HepG2 (cell line): Measurements from ENCODE around the gene SLC22A5. TPM values are rescaled to one million over a fixed set of nuclear protein-coding genes. Genes with fewer than 3 reads are reported as not detected.
A peak's percentile ranks its signal among the peaks of the same experiment; 100 is the strongest.

Source experiments
- ATAC-seq: fragments of 200-7000 bp; cut with Tn5 transposase; 3 replicates; pipeline ENCODE4 v1.9.1; 2020; ENCODE audit warnings: mild to moderate bottlenecking, moderate library complexity
- BruUV-seq: library from RNA; stranded (reverse); fragments of 400-500 nt; replicated peaks from 2 replicates; lab custom pipeline; 2021; lab: Mats Ljungman, UMichigan
- CTCF ChIA-PET: fragments of 300-600 bp; formaldehyde crosslinking; extraction: SDS; loops from one replicate; lab custom pipeline; 2021; ENCODE audit warnings: low total read pairs, inconsistent platforms, low intra/inter-chr PET ratio; lab: Yijun Ruan, JAX
- POLR2A ChIA-PET: fragments of 350-600 bp; sonication (Branson Sonifier 250); formaldehyde crosslinking; loops from one replicate; lab custom pipeline; 2020; ENCODE audit warnings: antibody characterized with exemption, inconsistent platforms; lab: Yijun Ruan, JAX
- DNase-seq: peaks from one replicate; pipeline ENCODE4 v3.0.0-alpha.2; 2015; ENCODE audit warnings: low spot score
- FAIRE-seq: peaks from 3 replicates; lab custom pipeline; 2011; peaks lifted over from hg19 to GRCh38; lab: Jason Lieb, UNC
- H2AFZ ChIP-seq: one replicate; pipeline ENCODE4 v1.6.1; 2011; ENCODE audit warnings: low read length, inconsistent platforms
- H3K27ac ChIP-seq: fragments of 300-600 bp; 3 replicates; pipeline ENCODE4 v1.8.0; 2011; ENCODE audit warnings: mixed run types, mild to moderate bottlenecking, mixed read lengths, low read length, inconsistent platforms; ENCODE audit not compliant: insufficient read depth; ENCODE audit errors: extremely low read length
- H3K27me3 ChIP-seq, 2 experiments: fragments of 200-600 bp in 1 of 2; 2 replicates in 1 of 2; 3 replicates in 1 of 2; pipeline versions ENCODE4 v1.6.0 to v1.8.0; 2011; ENCODE audit warnings: low read length in 2 of 2, mild to moderate bottlenecking in 2 of 2, moderate library complexity in 2 of 2, inconsistent platforms in 1 of 2; ENCODE audit not compliant: insufficient read depth in 2 of 2, control insufficient read depth in 1 of 2
- H3K36me3 ChIP-seq, 2 experiments: fragments of 200-600 bp in 1 of 2; replicated peaks in 1 of 2; 2 replicates in 1 of 2; 3 replicates in 1 of 2; pipeline versions ENCODE4 v1.5.1 to v1.8.0; 2011; ENCODE audit warnings: low read length in 2 of 2, inconsistent platforms in 1 of 2; ENCODE audit not compliant: insufficient read depth in 2 of 2, control insufficient read depth in 1 of 2
- H3K4me1 ChIP-seq: 2 replicates; pipeline ENCODE4 v1.5.1; 2012; ENCODE audit warnings: low read length, inconsistent platforms; ENCODE audit not compliant: insufficient read depth
- H3K4me2 ChIP-seq: 2 replicates; pipeline ENCODE4 v1.6.0; 2011; ENCODE audit warnings: low read depth, low read length, inconsistent platforms
- H3K4me3 ChIP-seq, 3 experiments: fragments of 200-600 bp in 1 of 3; sonication (generic), shearing (Covaris generic) in 1 of 3; replicated peaks in 1 of 3; 2 replicates each; pipeline ENCODE4 v1.5.1; 2011 to 2016; ENCODE audit warnings: low read length in 3 of 3, inconsistent platforms in 2 of 3, low read depth in 2 of 3, mild to moderate bottlenecking in 2 of 3, control low read depth in 1 of 3, mixed read lengths in 1 of 3; ENCODE audit not compliant: insufficient read depth in 1 of 3
- H3K79me2 ChIP-seq: one replicate; pipeline ENCODE4 v1.6.1; 2011; ENCODE audit warnings: low read length, inconsistent platforms; ENCODE audit not compliant: insufficient read depth
- H3K9ac ChIP-seq: 2 replicates; pipeline ENCODE4 v1.6.0; 2011; ENCODE audit warnings: mild to moderate bottlenecking, low read depth, low read length, inconsistent platforms; ENCODE audit not compliant: insufficient read depth
- H3K9me3 ChIP-seq: 2 replicates; pipeline ENCODE4 v1.5.1; 2012; ENCODE audit warnings: mild to moderate bottlenecking, low read length
- H4K20me1 ChIP-seq: 2 replicates; pipeline ENCODE4 v1.6.0; 2011; ENCODE audit warnings: inconsistent platforms, mild to moderate bottlenecking, low read length, moderate library complexity; ENCODE audit not compliant: insufficient read depth
- KLF11 ChIP-seq: IDR thresholded peaks from 2 replicates; pipeline ENCODE4 v1.6.1; 2016; ENCODE audit warnings: missing compliant biosample characterization
- RBFOX2 ChIP-seq: fragments of 200-400 bp; formaldehyde crosslinking; IDR thresholded peaks from 2 replicates; pipeline ENCODE4 v1.6.1; 2017; ENCODE audit warnings: low read depth, mild to moderate bottlenecking, low read length
- TEAD3 ChIP-seq: optimal IDR thresholded peaks from 2 replicates; pipeline ENCODE3; 2016; ENCODE audit warnings: borderline replicate concordance
- ZNF263 ChIP-seq: sonication (generic); formaldehyde crosslinking; IDR thresholded peaks from 2 replicates; pipeline ENCODE4 v1.4.0; 2020; ENCODE audit warnings: missing genetic modification reagents
- ZNF274 ChIP-seq: sonication (generic); formaldehyde crosslinking; IDR thresholded peaks from 2 replicates; pipeline ENCODE4 v1.5.1; 2020; ENCODE audit warnings: mild to moderate bottlenecking, missing genetic modification reagents
- ZNF543 ChIP-seq: sonication (generic); formaldehyde crosslinking; IDR thresholded peaks from 2 replicates; pipeline ENCODE4 v1.4.0; 2020; ENCODE audit warnings: mild to moderate bottlenecking, missing genetic modification reagents
- WGBS: methylation state at CpG from one replicate; pipeline ENCODE4 v1.1.6; 2017; ENCODE audit warnings: low lambda C conversion rate; 5-methylcytosine and 5-hydroxymethylcytosine counted together
- in situ Hi-C: cut with HindIII; loops from 2 replicates; pipeline ENCODE4 v1.10.0; 2017; ENCODE audit warnings: low pct_unique_long_range_greater_than_20kb; ENCODE audit not compliant: extremely low pct_ligation_motif_present
- intact Hi-C: fragments of 100-400 bp; cut with micrococcal nuclease; formaldehyde crosslinking; loops from one replicate; pipeline ENCODE4 v1.10.0; 2022; ENCODE audit not compliant: unreplicated experiment
- polyA plus RNA-seq, 8 experiments: library from polyadenylated mRNA; depleted of rRNA in 3 of 8; stranded (reverse) in 7 of 8; unstranded in 1 of 8; fragments of >200 nt; fragmentation: Illumina TruSeq in 4 of 8; extraction: Trizol in 4 of 8; gene quantifications; 2 replicates each; pipeline versions ENCODE4 v1.2.1 to v1.2.3, GENCODE V29; 2011 to 2016; ENCODE audit warnings: low read depth in 4 of 8, missing spikeins in 1 of 8, mixed read lengths in 1 of 8; ENCODE audit not compliant: insufficient read depth in 1 of 8
- total RNA-seq, 5 experiments: library from RNA; depleted of rRNA; stranded (reverse); fragments of >200 nt; fragmentation: Illumina TruSeq; extraction: Trizol; gene quantifications; 2 replicates each; pipeline ENCODE4 v1.2.3, GENCODE V29; 2016; ENCODE audit warnings: low read depth in 1 of 5
- TF ChIP-seq, protein P1 (sequence below): sonication (generic); formaldehyde crosslinking; IDR thresholded peaks from 2 replicates; pipeline ENCODE4 v1.4.0; 2020; ENCODE audit warnings: missing genetic modification reagents

The SLC22A5 gene
- total and polyA plus RNA-seq, 2 of the 13 experiments (the other 11 are each of a cell fraction or from before 2014, with no cell fraction given) = 7.1 to 15.1 TPM

DNA sequence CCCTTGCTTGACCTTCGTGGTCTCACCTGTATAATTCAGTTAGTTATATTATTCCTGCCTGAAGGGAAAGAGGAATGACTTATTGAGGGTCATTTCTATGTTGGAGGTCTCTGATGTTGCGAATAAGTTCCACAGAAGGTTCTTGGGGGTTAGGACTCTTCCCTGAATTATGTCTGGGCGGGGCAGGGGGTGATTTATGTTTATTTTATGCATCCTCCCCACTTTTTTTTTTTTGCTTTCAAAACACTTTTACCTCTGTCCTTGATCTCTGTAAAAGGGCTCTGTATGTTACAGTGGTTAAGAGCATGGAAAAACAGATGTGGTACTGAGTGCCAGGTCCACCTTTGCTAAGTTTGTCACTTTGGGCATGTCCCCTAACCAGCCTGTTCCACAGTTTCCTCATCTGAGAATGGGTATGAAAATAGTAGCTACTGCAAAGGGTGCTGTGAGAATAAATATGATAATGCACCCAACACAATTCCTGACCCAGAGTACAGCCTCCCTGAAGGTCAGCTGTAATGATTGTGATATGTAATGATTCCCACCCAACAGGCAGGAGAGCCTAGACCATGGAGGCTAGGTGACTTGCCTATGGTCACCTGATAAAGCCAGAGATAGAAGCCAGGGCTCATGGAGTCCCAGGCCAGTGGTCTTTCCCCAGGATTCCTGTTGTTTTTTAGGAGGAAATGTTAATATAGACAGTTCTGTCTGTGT is 54.8 kb downstream of the SLC22A5 start (continued):
- TF ChIP-seq KLF11 = no peak
- TF ChIP-seq RBFOX2 = no peak

DNA sequence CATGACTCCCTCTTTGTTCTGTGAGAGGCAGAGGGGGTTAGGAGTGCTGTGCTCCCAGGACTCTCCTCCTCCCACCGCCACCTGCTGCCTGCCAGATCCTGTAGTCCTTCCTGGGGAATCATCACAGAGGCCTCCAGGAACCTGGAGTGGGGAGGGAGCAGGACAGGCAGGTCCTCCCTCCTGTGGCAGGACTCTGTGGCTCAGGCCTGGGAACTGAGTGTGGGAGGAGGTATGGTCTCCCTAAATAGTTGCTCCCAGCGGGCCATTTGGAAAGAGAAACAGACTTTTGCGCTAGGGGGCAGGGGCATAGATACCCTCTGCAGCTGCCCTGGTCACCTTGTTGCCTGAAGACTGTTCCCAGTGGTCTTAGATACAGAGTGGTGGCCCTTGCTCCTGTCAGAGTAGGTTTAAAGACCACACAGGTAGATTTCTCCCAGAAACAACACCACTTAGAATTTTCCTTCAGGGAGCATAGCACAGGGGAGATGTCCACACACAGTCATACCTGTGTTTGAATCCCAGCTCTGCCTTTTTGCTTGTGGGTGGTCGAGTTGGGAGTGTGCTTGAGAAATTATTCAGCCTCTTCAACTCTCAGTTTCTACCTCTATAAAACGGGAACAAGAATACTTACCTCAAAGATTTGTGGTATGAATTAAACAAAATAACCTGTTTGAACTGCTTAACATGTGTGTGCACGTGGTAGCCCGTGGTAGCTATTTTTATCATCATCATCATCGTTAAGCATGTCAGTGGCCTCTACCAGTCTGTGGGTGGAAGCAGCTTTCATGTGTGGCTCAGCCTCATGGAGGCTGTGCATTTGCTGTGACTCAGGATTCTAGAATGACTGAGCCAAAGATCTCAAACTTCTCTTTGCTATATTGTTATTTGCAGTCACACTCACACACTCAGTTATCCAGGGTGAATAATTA is 55.8 kb downstream of the SLC22A5 start:
- DNase-seq (no peak), FAIRE-seq (no peak), ATAC-seq (no peak)
- ChIA-PET CTCF (interaction anchor here (1.9 kb wide), 1 partner anchor 76 kb away, joined by 8 read pairs; no protein-coding TSS in a partner anchor), POLR2A (interaction anchor here (1.7 to 6.7 kb wide), 2 partner anchors 42 to 73 kb away, joined by 7 to 86 read pairs; no protein-coding TSS in a partner anchor)
- intact Hi-C loops (no loop called here), in situ Hi-C loops (loop anchor here (10.0 kb wide), 1 partner anchor 70 kb away; the partner anchor contains the start of gene IRF1)
- Histone ChIP-seq H2AFZ (no peak overlapping the region), H4K20me1 (no peaks in the 10 kb centered on the region), H3K27me3 (no peaks in the 10 kb centered on the region), H3K79me2 (no peaks in the 10 kb centered on the region), H3K9me3 (no peaks in the 10 kb centered on the region), H3K4me1 (peaks cover 75% of the 10 kb centered on the region), H3K4me2 (no peak overlapping the region), H3K9ac (no peak overlapping the region), H3K27ac (no peak overlapping the region), H3K36me3 (no peaks in the 10 kb centered on the region; a peak in 1 of 5 replicates), H3K4me3 (no peak overlapping the region)
- TF ChIP-seq, protein P1, sequence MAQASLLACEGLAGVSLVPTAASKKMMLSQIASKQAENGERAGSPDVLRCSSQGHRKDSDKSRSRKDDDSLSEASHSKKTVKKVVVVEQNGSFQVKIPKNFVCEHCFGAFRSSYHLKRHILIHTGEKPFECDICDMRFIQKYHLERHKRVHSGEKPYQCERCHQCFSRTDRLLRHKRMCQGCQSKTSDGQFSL = no peak
- TF ChIP-seq TEAD3 = no peak
- TF ChIP-seq ZNF274 = no peak
- no peak for TF ChIP-seq ZNF543
- TF ChIP-seq ZNF263 = peak; percentile 90
- BruUV-seq = no TSS peak
- 89% methylated on average over 6 of the region's 8 CpGs for WGBS
